Stomach (tissue), 9 donors: ENCODE results near the gene MRPS2. TPM values are rescaled to one million over a fixed set of nuclear protein-coding genes. Genes with fewer than 3 reads are reported as not detected.

ENCODE experiments used
- DNase-seq, 2 donors: peaks; one replicate each; pipeline versions ENCODE4 v3.0.0 to v3.0.0-alpha.2; 2013 to 2019
- H3K27ac ChIP-seq, 5 donors: fragments of 200-600 bp in 4 of 5; sonication (generic) in 4 of 5; one replicate each; pipeline ENCODE4 v1.5.1; 2013 to 2019; ENCODE audit warnings: mild to moderate bottlenecking in 1 of 5, moderate library complexity in 1 of 5
- H3K27me3 ChIP-seq, 3 donors: fragments of 200-600 bp; sonication (generic); one replicate each; pipeline ENCODE4 v1.5.1; 2017 to 2019; ENCODE audit warnings: mixed run types in 1 of 3
- H3K36me3 ChIP-seq, 4 donors: fragments of 200-600 bp; sonication (generic); 1 replicate in 3 of 4; 2 replicates in 1 of 4; pipeline ENCODE4 v1.5.1; 2016 to 2019
- H3K4me1 ChIP-seq, 4 donors: fragments of 200-600 bp; sonication (generic); one replicate each; pipeline ENCODE4 v1.5.1; 2016 to 2019
- H3K4me3 ChIP-seq, 4 donors: fragments of 200-600 bp; sonication (generic) in 3 of 4; one replicate each; pipeline ENCODE4 v1.5.1; 2016 to 2019; ENCODE audit warnings: mild to moderate bottlenecking in 1 of 4
- H3K9me3 ChIP-seq, 4 donors: fragments of 200-600 bp; sonication (generic); one replicate each; pipeline ENCODE4 v1.5.1; 2016 to 2019
- CTCF ChIP-seq, 7 experiments: fragments of 450-650 bp in 4 of 7; fragments of 200-600 bp in 3 of 7; sonication (generic) in 3 of 7; IDR thresholded peaks; one replicate each; pipeline ENCODE4 v1.5.1; 2016 to 2019; ENCODE audit warnings: antibody characterized with exemption in 7 of 7, control low read depth in 2 of 7, mild to moderate bottlenecking in 1 of 7
- EP300 ChIP-seq: sonication (generic); formaldehyde crosslinking; IDR thresholded peaks from one replicate; pipeline ENCODE4 v1.6.1; 2017; ENCODE audit warnings: antibody characterized with exemption
- POLR2A ChIP-seq, 4 donors: fragments of 450-650 bp; IDR thresholded peaks; one replicate each; pipeline ENCODE4 v1.6.1; 2016; ENCODE audit warnings: antibody characterized with exemption in 4 of 4, control low read depth in 2 of 4, mild to moderate bottlenecking in 1 of 4, moderate library complexity in 1 of 4
- POLR2AphosphoS5 ChIP-seq, 3 donors: sonication (generic); formaldehyde crosslinking; IDR thresholded peaks; one replicate each; pipeline ENCODE4 v1.6.1; 2016; ENCODE audit warnings: antibody characterized with exemption in 3 of 3
- WGBS, 5 donors: extraction: QIAGEN DNeasy Blood & Tissue Kit in 3 of 5; methylation state at CpG; one replicate each; pipeline versions ENCODE4 v1.1.5 to v1.1.7; 2013 to 2018; 5-methylcytosine and 5-hydroxymethylcytosine counted together
- intact Hi-C: fragments of 100-400 bp; cut with DNase I; formaldehyde crosslinking; loops from one replicate; pipeline ENCODE4 v1.15.1; 2023; ENCODE audit warnings: low total_unique reads
- polyA plus RNA-seq, 3 donors: library from polyadenylated mRNA; stranded (reverse); fragments of 200-250 nt; gene quantifications; one replicate each; pipeline ENCODE4 v1.2.3, GENCODE V29; 2013
- total RNA-seq, 5 donors: library from RNA; depleted of rRNA; stranded (reverse); fragments of >200 nt; gene quantifications; one replicate each; pipeline versions ENCODE4 v1.1.0 to v1.2.3, GENCODE V29; 2014 to 2016
- donor health status: healthy with polysubstance abuse.
- donor health status: Bipolar disorder and iron deficiency.
- donor health status: healthy.

MRPS2 gene
- total and polyA plus RNA-seq, 8 donors, result 1.8 to 54.7 (median 40.1) TPM

GRCh38 chr9:135550344-135550918 lies 49.9 kb downstream of the MRPS2 start:
- WGBS, 5 donors, result 67 to 77% (median 74%) methylated on average over 8 to 17 of the region's 17 CpGs

GRCh38 chr9:135551031-135551430 lies 50.5 kb downstream of the MRPS2 start:
- TF ChIP-seq EP300 (no peak), POLR2AphosphoS5 (IDR thresholded peaks at IDR 0.05) (no peak), CTCF (IDR thresholded peaks at IDR 0.05) (no peak), POLR2A (IDR thresholded peaks at IDR 0.05) (no peak)
- H3K9me3 ChIP-seq, result no peaks in the 10 kb centered on the region
- DNase-seq, result no peak
- no peak overlapping the region for H3K27ac ChIP-seq
- H3K36me3 ChIP-seq, result no peaks in the 10 kb centered on the region
- intact Hi-C loops, result no loop called here
- H3K4me3 ChIP-seq, result no peak overlapping the region
- H3K4me1 ChIP-seq, result no peaks in the 10 kb centered on the region
- H3K27me3 ChIP-seq, result peaks cover 0 to 22% (median 0%) of the 10 kb centered on the region in 3 donors
- 58 to 73% (median 62%) methylated on average over 3 to 14 of the region's 14 CpGs for WGBS, 5 donors

More at GRCh38 chr9:135550344-135550918, 49.9 kb downstream of the MRPS2 start:
- no peak overlapping the region for H3K4me3 ChIP-seq
- H3K9me3 ChIP-seq, result no peaks in the 10 kb centered on the region
- TF ChIP-seq POLR2A (IDR thresholded peaks at IDR 0.05), result no peak
- no peak overlapping the region for H3K27ac ChIP-seq
- DNase-seq, result no peak
- H3K36me3 ChIP-seq, result no peaks in the 10 kb centered on the region
- H3K4me1 ChIP-seq, result no peaks in the 10 kb centered on the region
- intact Hi-C loops, result no loop called here
- H3K27me3 ChIP-seq, result peaks cover 0 to 22% (median 0%) of the 10 kb centered on the region in 3 donors

GRCh38 chr9:135551456-135551855 lies 51.0 kb downstream of the MRPS2 start:
- intact Hi-C loops, result no loop called here
- Histone ChIP-seq H3K4me3 (no peak overlapping the region), H3K4me1 (no peaks in the 10 kb centered on the region), H3K27me3 (peaks cover 0 to 22% (median 0%) of the 10 kb centered on the region in 3 donors), H3K36me3 (no peaks in the 10 kb centered on the region), H3K9me3 (no peaks in the 10 kb centered on the region), H3K27ac (no peak overlapping the region)
- no peak for DNase-seq
- TF ChIP-seq POLR2A (IDR thresholded peaks at IDR 0.05) (no peak), EP300 (no peak), CTCF (IDR thresholded peaks at IDR 0.05) (no peak), POLR2AphosphoS5 (IDR thresholded peaks at IDR 0.05) (no peak)
- WGBS, 5 donors, result 87 to 91% (median 89%) methylated on average over 9 to 13 of the region's 13 CpGs; no CpG with 5 or more reads in 1 of the 5 donors

GRCh38 chr9:135552021-135552697 lies 51.7 kb downstream of the MRPS2 start:
- no peak for DNase-seq
- H3K9me3 ChIP-seq, result no peaks in the 10 kb centered on the region
- H3K27me3 ChIP-seq, result peaks cover 0 to 21% (median 0%) of the 10 kb centered on the region in 3 donors
- H3K36me3 ChIP-seq, result no peaks in the 10 kb centered on the region
- no peaks in the 10 kb centered on the region for H3K4me1 ChIP-seq
- intact Hi-C loops, result no loop called here
- H3K4me3 ChIP-seq, result no peak overlapping the region
- 70 to 83% (median 73%) methylated on average over 16 to 18 of the region's 18 CpGs for WGBS, 5 donors
- TF ChIP-seq POLR2A (IDR thresholded peaks at IDR 0.05), result no peak
- TF ChIP-seq EP300, result no peak
- TF ChIP-seq POLR2AphosphoS5 (IDR thresholded peaks at IDR 0.05), result no peak
- no peak for TF ChIP-seq CTCF (IDR thresholded peaks at IDR 0.05)
- H3K27ac ChIP-seq, result no peak overlapping the region

- Histone ChIP-seq H3K4me3 (no peak overlapping the region), H3K4me1 (no peaks in the 10 kb centered on the region), H3K36me3 (no peaks in the 10 kb centered on the region), H3K27ac (no peak overlapping the region), H3K9me3 (no peaks in the 10 kb centered on the region), H3K27me3 (peaks cover 0 to 15% (median 0%) of the 10 kb centered on the region in 3 donors)
- whole genome bisulfite sequencing, 5 donors, result 66 to 85% (median 77%) methylated on average over 7 to 19 of the region's 19 CpGs
- DNase-seq, result no peak
- intact Hi-C loops, result no loop called here
- TF ChIP-seq POLR2AphosphoS5 (IDR thresholded peaks at IDR 0.05) (no peak), CTCF (IDR thresholded peaks at IDR 0.05) (no peak), EP300 (no peak), POLR2A (IDR thresholded peaks at IDR 0.05) (no peak)
These were observed 52.3 kb downstream of the MRPS2 start for GRCh38 chr9:135552698-135553171.
